Retinal pigment epithelial cell (primary cell): ENCODE data around the gene SMLR1.

Experiments
- DNase-seq: peaks from one replicate; pipeline ENCODE4 v3.0.0-alpha.2; 2010; ENCODE audit warnings: low read depth
- H3K4me3 ChIP-seq: 2 replicates; pipeline ENCODE4 v1.5.1; 2011; ENCODE audit warnings: mild to moderate bottlenecking, low read length, control low read depth, moderate library complexity
- CTCF ChIP-seq: conservative IDR thresholded peaks from 2 replicates; pipeline ENCODE4 v1.5.1; 2011; ENCODE audit warnings: low read depth, low read length, control low read depth, inconsistent platforms

Gene SMLR1

DNA sequence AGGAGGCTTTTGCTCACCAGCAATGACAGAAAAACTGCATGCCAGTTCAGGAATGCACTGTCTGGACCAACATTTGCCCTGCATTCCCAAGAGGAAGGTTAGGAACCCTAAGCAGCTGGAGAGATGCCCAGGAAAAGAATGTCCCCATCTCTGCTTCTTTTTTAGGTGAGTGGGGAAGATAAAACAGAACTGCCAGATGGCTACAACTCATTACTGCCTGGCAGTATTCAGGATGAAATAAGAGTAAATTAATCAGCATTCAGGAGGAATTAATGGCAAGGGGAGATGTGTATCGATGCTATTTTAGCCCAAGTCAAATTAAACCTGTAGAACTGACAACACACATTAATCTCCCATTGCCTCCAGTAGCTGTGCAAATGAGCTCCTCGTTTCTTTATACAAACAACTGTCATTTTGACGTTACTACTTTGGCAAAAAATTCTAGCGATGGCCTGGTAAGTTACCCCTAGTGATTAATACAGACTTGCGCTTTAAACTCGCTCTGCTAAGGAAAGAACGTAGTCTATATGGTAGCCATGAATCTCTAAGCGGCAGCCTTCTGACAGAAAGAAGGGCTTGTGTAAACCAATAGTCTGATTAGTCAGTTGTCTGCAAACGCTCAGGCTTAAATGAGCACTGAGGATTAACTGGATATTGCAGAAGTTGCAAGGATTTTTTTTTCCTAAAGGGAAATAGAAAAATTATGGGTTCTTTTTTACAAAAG, 16.7 kb upstream of the SMLR1 start:
- TF ChIP-seq CTCF: no peak
- peak; percentile 20 for DNase-seq
- H3K4me3 ChIP-seq: no peak overlapping the region

DNA sequence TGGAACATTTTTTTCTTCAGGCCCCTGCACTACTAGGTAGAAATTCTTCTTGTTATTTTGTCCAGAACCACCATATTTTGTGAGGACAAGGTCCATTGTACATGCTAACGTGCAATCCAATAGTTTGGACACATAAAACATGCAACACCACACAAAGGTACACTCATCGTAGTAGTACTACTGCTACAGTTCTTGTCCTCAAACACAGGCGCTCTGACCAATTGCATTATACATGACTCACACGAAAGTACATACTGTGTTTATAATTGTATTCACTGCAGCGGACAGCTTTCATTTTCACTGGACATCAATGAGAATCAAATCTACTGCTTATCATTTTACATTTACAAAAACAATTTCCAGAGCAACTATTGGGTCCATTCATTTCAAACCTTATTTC, 15.3 kb upstream of the SMLR1 start:
- no peak for DNase-seq
- no peak overlapping the region for H3K4me3 ChIP-seq
- TF ChIP-seq CTCF: no peak

GRCh38 chr6:130814506-130814905, 12.7 kb upstream of the SMLR1 start:
- H3K4me3 ChIP-seq: no peak overlapping the region
- TF ChIP-seq CTCF: no peak
- DNase-seq: no peak

GRCh38 chr6:130815200-130816071, 11.8 kb upstream of the SMLR1 start:
- TF ChIP-seq CTCF: no peak
- DNase-seq: no peak

GRCh38 chr6:130822736-130823135, 4.5 kb upstream of the SMLR1 start:
- TF ChIP-seq CTCF: no peak
- no peak for DNase-seq

More at GRCh38 chr6:130815200-130816071, 11.8 kb upstream of the SMLR1 start:
- H3K4me3 ChIP-seq: no peak overlapping the region

DNA sequence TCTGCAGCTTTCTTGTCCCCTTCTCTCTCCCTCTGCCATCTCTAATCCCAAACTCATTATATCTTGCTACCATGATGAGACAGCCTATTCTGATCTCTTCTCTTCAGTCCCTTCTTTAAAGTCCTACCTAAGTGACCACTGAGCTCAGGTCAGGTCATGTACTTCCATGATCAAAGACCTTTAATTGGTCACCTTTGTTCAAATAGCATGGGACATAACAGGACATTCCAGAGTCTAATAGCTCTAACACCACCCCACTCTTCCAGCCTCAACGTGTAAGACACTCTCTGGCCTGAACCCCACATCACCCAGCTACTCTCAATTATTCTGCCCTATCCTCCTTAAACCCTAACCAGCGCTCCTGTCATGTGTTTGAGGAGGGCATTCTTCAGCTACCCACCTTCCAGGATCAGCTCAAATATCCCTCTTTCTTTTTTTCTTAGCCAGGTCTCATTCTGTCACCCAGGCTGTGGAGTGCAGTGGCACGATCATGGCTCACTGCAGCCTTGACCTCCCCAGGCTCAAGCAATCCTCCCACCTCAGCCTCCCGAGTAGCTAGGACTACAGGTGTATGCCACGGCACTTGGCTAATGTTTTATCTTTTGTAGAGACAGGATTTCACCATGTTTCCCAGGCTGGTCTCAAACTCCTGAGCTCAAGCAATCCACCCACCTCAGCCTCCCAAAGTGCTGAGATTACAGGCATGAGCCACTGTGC, 2.1 kb upstream of the SMLR1 start:
- no peak for DNase-seq
- H3K4me3 ChIP-seq: no peak overlapping the region
- no peak for TF ChIP-seq CTCF

More at GRCh38 chr6:130822736-130823135, 4.5 kb upstream of the SMLR1 start:
- H3K4me3 ChIP-seq: no peak overlapping the region
